Germinal center (tissue), 1 donor: Measurements from ENCODE around the gene COL3A1.

Experiments
- DNase-seq: peaks from one replicate; pipeline ENCODE4 v3.0.0; 2012; ENCODE audit warnings: mixed read lengths, low spot score

Gene COL3A1

DNA sequence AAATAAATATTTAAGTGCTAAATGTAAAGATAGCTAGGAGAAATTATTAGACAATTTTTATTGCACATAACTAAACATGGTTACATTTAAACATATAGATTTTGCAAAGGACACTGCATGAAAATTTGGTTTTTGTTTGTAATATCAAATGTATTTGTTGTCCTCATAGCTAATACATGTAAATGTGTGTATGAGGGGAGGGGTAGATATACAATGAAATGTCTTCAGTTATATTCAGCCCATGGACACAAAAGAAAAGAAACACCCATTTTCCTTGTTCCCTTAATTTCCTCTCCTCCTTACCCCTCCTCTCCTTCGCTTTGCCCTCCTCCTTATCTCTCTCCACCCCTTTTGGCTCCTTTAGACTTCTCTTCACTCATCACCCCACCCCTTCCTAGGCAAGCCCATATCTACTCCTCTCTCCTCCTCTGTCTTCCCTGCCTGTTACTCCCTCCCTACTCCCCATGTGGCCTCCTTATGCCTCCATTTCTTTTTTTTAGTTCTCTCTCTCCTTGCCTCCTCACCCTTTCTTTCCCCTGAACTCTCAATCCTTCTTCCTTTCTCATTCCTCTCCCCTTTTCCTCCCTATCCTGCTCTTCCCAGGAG lies 1.4 kb downstream of the COL3A1 start:
- no peak for DNase-seq

DNA sequence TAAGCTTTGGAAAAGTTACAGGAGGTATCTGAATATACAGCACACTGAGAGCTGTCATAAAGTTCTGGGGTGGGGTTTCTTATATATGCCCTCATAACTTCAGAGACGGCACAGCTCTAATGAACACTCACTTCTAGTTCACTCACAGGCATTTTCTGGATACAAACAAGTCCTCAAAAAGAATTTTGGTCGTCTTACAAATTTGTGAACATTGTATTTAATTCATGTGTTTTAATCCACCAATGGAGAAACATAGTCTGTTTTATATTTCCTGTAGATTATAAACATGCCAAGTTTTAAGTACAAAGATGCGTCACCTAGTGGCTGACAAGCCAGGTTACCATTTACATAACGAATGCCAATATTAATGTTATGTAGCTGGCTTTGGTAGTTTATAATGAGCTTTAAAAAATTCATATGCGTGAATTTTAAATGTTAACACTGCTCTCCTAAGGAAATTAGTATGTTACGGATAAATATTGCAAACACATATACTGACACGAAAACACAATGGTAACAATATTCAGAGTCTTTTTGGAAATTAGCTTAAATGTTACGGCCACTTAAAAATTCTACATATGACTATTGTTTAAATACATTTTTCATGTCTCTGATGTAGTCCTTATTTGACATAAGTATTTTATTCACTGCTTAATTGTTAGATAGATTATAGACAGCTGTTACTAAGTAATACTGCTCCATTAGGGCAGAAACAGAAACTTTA lies 2.5 kb downstream of the COL3A1 start:
- no peak for DNase-seq

DNA sequence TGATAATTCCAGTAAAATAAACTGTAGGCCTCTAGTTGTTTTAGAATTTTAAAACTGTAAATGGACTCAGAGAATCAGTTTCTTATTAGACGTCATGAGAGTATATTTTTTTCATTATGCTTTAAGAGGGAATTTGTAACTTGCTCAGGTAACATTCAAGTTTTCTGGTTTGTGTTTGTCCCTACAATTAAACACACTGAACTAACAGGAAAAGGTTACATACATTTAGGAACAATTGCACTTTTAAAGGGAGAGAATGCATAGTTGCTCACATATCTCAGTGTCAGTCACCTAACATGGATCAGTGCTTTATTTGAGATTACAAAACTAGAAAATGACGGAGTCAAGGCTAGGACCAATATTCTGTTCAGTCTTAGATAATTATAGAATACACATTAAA lies 3.1 kb downstream of the COL3A1 start:
- no peak for DNase-seq

DNA sequence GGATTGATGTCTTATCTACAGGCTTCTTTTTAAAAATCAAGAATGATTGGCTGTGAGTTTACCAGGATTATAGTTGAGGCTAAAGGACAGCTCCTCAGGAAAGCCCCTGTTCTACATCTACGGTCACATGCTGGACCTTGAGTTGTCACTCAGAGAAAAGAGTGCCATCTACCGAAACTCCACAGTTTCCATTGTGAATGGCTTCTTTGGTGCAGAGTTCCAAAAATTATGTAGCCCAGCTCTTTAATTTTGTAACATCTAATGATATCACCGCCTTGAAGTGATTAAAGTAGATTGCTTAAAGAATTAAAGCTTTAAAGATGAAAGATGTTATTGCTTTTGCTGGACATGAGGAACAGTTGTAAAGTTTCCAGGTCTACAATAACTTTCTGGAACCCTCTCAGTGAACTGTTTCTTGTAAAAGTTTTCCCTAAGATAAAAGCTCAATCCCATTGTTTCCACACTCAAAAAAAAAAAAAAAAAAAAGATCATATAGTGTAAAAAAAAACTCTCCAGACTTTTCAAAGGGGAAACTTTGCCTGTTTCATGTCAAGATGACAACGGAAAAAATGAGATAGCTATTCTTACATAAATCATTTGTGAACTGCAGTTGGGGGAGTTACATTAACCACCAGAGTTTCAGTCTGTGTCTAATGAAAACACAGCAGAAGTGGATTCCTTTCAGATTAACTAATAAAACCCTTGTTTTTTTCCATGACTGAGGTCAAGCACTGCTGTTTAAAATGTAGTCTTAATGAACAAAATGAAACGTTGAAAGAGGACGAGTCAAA lies 4.3 kb downstream of the COL3A1 start:
- no peak for DNase-seq

DNA sequence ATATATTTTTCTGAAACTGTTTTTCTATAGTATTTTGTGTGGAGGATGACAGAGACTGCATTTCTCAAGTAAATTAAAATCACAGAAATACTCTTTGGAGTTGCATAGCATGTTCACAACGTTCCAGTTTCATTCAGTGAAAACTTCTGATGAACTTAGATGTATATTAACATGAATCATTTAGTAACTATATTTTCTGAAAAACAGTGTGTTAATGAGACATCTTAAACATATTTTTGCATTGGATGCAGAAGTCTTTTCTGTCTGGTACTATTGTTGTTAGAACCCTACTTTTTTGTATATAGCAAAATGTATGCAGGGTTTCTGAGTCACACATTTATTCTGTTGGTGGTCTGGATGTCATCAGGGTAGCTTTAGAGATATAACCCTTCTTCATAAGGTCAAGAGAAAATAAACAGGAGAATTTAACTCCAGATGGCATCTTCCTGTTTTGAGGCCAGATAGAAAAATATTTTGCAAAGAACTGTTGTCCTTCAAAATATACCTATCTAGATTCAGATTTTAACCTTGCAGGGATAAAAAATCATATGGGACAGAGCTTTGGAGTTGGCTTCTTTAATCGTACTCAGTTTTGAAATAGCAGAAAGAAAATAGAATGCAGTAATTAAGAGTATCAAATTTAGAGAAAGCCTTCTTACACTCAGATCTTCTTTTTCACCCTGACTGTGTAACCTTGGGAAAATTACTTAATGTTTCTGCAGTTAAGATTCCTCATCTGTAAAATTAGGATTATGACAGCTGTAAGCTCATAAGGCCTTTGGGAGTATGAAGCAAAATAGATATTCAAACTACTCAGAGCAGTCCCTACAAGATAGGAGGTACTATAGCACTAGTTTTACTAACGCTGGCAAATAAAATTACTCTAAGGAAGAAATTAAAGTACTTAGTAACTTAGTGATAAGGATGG lies 5.3 kb downstream of the COL3A1 start:
- no peak for DNase-seq

DNA sequence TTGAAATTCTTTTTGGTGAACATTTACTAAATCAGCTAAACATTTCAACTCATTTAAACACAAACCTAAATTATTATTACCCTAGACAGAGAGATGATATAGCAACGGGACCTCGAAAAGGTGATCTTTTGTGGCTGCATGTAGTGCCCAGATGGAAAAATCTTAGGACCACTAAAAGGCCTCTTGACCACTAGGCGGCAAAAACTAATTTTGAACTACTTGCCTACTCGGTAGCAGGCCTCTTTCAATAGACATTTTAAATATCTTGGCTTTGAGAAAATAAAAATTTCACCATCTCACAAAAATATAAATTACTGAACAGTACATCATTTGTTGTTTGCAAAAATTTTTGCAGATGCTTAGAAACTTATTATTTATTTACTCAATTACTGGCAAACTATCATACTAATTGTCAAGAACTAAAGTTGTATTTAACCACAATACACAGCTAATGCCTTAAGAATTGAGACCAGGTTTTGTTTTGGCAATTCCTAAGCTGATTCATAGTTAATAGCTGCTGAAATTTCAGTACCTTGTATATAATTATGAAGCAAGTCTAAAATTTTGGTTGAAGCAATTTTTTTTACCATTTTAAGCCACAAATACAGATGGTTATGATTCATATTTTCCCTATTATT lies 9.4 kb downstream of the COL3A1 start:
- no peak for DNase-seq

DNA sequence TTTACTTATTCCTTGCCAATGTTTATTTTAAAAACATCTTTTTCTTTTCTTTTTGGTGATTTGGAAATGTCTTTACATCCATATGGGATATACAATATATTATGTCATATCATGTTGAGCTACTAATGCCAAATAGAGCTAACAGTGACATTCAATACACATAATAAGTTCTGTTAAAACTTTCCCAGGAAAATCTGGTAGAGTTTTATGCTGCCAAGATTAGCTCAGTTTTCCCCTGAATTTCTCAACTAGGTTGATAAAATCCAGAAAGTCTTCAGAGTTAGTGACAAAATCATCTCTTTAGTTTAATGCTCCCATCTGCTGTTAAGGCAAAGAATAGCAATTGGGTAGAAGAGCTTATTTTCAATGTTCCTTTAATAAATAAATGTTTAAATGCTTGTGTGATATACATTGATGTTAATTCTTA lies 9.9 kb downstream of the COL3A1 start:
- DNase-seq: no peak

DNA sequence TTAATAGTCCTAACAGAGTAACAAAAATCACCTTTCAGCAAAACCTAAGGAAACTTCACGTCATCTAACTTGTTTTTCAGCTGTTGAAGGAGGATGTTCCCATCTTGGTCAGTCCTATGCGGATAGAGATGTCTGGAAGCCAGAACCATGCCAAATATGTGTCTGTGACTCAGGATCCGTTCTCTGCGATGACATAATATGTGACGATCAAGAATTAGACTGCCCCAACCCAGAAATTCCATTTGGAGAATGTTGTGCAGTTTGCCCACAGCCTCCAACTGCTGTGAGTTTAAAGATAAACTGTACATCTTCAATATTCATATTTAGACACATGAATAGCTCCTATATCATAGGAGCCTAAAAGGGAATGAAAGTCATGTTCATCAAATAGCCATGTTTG lies 10.5 kb downstream of the COL3A1 start:
- DNase-seq: no peak

DNA sequence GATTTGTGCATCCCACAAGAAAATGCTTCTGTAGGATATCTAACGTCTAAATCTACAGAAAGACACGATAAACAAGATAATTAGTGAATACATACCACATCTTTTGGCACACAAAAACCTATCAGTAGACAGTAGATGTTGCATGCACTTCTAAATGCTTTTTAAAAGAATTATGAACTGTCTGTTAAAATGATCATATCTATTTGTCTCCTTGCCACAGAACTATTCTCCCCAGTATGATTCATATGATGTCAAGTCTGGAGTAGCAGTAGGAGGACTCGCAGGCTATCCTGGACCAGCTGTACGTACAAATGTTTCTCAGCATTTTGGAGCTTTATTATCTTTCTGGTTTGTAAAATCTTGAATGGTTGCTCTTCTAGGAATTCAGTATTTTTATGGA lies 12.7 kb downstream of the COL3A1 start:
- no peak for DNase-seq

DNA sequence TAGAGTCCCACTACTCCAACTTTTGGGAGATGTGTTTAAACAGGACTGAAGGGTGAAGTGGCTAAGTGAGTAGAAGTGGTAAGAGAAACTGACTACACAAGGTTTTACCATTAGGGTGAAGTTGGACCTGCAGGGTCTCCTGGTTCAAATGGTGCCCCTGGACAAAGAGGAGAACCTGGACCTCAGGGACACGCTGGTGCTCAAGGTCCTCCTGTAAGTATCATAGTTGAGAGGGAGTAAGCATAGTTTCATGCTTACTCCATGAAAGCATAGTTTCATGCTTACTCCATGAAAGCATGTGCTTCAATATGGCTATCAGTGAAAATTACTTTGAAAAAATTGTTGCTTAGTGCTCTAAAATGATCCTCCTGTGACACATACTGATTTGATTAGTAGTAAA lies 19.1 kb downstream of the COL3A1 start:
- DNase-seq: no peak

DNA sequence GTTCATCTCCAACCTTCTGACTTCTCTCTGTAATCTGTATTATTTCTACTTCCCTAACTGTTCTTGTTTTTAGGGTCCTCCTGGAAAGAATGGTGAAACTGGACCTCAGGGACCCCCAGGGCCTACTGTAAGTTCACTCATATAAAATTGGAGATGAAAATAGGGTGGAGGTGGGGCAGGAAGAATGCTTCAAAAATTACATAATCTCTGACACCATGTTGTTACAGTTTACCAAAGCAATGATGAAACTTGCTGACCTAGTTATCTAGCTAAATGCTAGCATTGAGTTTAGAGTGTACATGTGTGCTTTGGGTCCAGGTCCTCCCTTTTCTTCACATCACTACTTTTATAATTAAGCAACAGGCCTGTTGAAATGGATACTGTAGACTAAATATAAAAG lies 23.1 kb downstream of the COL3A1 start:
- DNase-seq: no peak

DNA sequence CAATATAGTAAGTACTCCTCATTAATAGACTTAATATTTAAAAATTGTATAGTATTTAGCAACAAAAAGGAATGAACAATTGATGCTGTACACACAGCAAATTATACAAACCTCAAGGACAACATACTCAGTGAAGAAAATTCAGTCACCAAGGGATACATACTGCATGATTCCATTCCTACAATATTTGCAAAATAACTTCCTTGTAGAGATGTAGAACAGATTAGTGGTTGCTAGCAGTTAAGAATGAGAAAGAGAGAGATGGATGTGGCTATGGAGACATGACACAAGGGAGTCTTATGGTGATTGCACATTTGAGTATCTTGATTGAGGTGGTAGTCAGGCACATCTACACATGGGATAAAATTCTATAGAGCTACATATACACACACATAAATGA lies 26.0 kb downstream of the COL3A1 start:
- no peak for DNase-seq

DNA sequence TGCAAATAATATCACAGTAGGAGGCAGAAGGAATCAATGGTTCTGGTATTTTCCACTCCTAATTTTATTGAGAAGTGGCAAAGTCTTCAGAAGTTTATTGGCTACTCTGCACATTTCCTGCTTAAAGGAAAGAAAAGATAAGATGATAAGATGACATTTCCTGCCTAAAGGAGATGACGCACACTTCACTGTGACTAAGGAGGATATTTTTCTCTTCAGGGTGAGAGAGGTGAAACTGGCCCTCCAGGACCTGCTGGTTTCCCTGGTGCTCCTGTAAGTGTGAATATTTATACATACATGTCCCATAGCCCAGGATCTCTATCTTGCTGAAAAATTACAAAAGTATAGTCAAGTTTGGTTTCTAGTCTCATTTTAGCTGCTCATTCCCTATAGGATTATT lies 27.9 kb downstream of the COL3A1 start:
- DNase-seq: no peak

DNA sequence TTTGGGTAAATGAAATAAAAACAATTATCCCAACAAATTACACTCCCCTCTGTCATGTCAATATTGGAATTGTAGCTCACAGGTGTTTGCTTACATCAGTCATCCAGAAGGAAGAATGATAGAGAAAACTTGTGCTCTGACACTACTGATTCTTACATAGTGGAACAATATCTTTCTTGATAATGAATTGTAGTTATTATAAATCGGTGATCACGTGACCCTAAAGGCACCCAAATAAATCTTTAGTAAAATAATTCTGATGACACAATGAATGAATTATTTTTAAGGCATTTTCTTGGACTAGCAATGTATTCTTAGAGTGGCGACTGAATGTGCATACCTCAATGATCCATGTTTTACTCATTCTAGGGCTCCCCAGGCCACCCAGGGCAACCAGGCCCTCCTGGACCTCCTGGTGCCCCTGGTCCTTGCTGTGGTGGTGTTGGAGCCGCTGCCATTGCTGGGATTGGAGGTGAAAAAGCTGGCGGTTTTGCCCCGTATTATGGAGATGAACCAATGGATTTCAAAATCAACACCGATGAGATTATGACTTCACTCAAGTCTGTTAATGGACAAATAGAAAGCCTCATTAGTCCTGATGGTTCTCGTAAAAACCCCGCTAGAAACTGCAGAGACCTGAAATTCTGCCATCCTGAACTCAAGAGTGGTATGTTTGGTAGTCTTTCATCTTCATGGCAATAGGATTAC lies 34.5 kb downstream of the COL3A1 start:
- no peak for DNase-seq

DNA sequence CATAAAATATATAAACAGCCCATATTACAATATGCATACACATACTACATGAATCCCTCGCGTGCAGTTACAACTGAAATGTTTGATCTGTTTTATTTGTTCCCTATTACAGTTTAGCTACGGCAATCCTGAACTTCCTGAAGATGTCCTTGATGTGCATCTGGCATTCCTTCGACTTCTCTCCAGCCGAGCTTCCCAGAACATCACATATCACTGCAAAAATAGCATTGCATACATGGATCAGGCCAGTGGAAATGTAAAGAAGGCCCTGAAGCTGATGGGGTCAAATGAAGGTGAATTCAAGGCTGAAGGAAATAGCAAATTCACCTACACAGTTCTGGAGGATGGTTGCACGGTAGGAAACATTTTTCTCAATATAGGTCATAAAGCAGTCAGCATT lies 36.4 kb downstream of the COL3A1 start:
- no peak for DNase-seq

DNA sequence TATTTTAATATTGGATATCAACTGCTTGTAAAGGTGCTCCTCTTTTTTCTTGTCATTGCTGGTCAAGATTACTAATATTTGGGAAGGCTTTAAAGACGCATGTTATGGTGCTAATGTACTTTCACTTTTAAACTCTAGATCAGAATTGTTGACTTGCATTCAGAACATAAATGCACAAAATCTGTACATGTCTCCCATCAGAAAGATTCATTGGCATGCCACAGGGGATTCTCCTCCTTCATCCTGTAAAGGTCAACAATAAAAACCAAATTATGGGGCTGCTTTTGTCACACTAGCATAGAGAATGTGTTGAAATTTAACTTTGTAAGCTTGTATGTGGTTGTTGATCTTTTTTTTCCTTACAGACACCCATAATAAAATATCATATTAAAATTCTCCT lies 38.2 kb downstream of the COL3A1 start:
- DNase-seq: no peak

DNA sequence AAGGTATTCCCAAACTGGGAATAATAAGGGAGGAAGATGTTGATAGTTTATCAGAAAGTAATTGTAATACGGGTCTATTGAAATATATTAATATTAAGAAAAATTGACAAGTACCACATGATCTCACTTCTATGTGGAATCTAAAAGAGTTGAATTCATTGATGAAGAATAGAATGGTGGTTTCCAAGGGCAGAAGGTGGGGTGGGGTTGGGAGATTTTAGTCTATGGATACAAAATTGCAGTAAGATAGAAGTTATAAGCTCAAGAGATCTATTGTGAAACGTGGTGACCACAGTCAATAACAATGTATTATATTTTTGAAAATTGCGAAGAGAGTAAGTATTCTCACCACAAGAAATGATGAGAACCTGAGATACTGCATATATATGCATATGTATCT lies 38.9 kb downstream of the COL3A1 start:
- DNase-seq: no peak

DNA sequence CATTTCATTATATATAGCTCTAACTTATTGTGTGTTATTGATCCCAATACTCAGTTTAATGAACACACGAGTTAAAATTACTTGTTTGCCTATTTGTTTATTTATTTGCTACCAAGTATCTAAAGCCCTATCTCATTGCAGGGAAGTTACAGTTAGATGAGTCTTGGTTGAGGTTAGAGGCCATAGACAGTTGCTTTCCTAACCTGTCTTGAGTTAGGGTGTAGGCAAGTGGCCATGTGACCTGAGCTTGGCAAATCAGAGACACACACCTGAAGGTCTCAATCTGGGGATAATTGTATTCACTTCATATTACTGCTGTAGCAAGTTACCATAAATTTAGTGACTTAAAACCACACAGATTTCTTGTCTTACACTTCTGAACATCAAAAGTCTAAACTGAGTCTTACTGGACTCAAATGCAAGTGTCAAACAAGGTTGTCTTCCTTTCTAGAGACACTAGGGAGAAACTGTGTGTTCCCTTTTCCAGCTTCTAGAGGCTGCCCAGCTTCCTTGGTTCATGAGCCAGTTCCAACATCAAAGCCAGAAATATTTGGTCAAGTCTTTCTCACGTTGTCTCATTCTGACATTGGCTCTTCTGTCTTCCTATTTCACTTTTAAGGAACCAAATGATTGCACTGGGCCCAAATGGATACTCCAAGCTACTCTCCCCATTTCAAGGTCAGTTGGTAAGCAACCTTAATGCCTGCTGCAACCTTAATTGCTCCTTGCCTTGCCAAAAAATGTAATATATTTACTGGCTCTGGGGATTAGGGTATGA lies 39.7 kb downstream of the COL3A1 start:
- DNase-seq: no peak

DNA sequence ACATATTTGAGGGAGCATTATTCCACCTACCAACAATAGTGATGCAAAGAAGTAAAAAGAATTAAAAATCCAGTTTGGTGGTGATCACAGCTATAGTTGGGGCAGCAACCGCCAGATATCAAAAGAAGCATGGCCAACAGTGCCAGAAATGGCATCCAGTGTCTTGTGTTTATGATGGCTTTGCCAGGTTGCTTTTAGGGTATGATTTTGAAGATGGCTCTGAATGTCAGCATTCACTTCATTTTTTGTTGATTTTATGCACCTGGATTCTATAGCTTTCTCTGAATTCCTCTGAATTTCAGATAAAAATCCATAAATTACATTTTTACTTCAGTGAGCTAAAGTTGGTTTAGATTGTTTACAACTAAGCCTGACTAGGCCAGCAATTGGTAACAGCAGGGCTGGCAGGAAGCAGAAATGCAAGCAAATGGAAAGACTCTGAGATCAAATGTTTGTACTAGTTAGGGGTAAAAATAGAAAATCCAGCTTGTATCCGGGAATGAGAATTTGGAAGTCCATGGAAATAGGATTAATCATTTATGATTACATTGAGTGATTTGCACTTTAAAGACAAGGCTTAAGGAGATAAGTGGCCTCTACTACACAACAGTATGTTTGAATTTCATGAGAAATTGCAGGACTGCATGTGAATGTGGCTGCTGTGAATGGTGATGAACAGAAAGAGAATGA lies 40.4 kb downstream of the COL3A1 start:
- no peak for DNase-seq

DNA sequence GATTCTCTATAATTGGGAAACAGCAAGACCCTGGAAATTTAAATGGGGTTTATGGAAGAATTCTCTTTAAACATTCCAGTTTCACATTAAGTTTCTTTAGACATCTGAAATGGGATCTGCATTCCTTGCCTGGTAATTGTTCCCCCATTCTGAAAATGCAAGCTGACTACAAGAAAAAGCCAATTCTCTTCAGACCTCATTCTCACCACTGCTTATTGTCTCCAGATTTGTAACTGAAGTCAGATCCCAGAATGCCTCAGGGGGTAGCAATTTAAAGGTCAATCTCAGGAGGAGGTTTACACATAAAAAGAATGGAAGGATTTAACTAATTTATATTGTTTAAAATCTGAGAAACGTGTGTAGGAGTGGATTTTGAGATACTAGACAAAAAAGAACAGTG lies 41.2 kb downstream of the COL3A1 start:
- no peak for DNase-seq
